Mammary epithelial cell (primary cell): ENCODE results near the gene AMPD3.

ENCODE experiments used
- CTCF ChIP-seq, 2 donors: IDR thresholded peaks in 1 of 2; conservative IDR thresholded peaks in 1 of 2; 2 replicates each; pipeline ENCODE4 v1.5.1; 2011 to 2012; ENCODE audit warnings: inconsistent platforms in 2 of 2, low read length in 2 of 2, mild to moderate bottlenecking in 2 of 2, control low read depth in 1 of 2, low read depth in 1 of 2; ENCODE audit not compliant: insufficient read depth in 1 of 2; ENCODE audit errors: extremely low read depth in 1 of 2
- EZH2 ChIP-seq: IDR thresholded peaks from 2 replicates; pipeline ENCODE4 v1.6.1; 2012; ENCODE audit warnings: low read length, inconsistent platforms, borderline replicate concordance

GRCh38 chr11:10524471-10524870 lies 69.4 kb downstream of the AMPD3 start:
- TF ChIP-seq CTCF (conservative IDR thresholded peaks at IDR 0.05 in 1 of 2, IDR thresholded peaks at IDR 0.05 in 1 of 2; ENCODE audit: extremely low read depth in 1 of 2, insufficient read depth in 1 of 2, low read depth in 1 of 2, low read length in 2 of 2) (no peak), EZH2 (no peak)
